ENCODE measurements around the gene GRIK4.

The GRIK4 gene

DNA sequence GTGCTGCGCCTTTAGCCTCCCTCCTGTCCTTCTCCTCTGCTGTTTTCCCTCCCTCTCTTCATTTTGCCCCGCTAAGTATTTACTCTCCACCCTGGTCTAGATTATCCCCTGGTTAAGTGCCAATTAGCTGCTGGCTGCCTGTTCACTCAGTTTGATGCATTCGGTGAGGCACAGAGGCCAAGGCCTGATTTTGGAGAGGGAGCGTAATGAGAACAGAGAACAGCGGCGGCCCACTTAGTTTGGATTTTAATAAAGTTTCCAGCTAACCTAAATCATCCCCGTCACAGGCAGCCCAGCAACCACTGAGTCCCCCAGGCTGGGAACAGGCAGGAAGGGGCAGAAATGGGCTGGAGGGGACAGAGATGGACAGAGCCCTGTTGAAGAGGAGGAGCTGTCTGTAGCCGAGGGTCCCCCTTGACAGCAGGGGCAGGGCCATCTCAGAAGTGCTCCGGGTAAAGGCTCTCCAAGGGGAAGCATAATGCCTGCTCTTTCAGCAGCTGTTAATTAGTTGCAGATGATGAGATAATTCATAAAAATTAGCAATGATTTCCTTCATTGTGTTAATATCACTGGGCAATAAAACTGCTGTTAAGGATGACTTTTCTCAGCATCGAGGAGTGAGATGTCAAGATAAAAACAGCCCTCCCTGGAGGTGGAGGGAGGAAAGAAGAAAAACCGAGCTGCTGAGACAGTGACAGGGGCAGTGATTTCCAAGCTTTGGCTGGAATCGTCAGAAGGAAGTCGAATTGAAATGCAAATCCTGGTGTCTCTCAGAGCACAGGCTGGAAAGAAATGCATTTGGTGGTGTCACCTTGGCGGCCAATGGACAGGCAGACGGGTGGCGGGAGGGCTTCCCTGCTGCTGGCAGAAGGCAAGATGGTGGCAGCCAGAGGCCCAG lies 170.1 kb downstream of the GRIK4 start:
- no peak for DNase-seq

GRCh38 chr11:120682332-120682649 lies 170.7 kb downstream of the GRIK4 start:
- no peak for DNase-seq

DNA sequence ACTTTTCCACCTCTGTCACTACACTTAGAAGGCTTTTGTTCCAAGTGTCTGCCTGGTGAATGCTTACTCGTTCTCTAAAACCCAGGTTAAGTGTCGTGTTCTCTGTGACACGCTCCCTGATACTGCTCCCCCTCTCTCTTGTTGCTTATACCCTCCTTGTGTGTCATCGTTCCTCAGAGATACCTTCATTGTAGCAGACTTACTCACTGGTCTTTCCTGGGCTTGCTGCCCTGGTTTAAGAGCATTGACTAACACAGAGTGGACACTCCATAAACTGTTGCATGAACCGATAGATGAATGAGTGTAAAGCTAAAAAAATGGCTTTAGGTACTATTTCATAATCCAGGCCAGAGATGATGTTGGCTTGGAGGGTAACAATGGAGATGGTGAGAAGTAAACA lies 171.3 kb downstream of the GRIK4 start:
- DNase-seq = no peak

GRCh38 chr11:120686516-120686915 lies 175.0 kb downstream of the GRIK4 start:
- DNase-seq = no peak

GRCh38 chr11:120688163-120688562 lies 176.6 kb downstream of the GRIK4 start:
- DNase-seq = no peak

- no peak for DNase-seq
Measured at GRCh38 chr11:120689596-120690275, 178.2 kb downstream of the GRIK4 start.

GRCh38 chr11:120690406-120690805 lies 178.9 kb downstream of the GRIK4 start:
- no peak for DNase-seq

DNA sequence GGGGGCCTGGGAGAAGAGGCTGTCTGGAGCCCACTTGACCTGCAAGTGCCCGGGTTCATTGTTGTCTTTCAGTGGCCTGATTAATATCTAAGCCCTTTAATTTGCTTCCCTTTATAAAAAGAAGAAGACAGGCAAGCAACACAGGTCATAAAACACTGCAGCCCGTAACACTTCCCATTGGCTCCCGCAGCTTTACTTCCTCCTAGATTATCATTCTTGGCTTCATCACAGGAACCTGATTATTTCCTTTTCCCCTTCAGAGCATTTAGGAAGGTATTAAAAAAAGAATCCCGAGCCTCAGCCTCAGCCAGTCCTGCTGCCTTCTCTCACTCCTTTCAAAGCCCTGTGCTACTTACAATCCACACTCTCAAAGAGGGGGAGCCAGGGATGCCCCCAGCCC lies 183.2 kb downstream of the GRIK4 start:
- DNase-seq = no peak

- no peak for DNase-seq
Measured at GRCh38 chr11:120695426-120695825, 183.9 kb downstream of the GRIK4 start.

- no peak for DNase-seq
Measured at GRCh38 chr11:120695939-120696338, 184.4 kb downstream of the GRIK4 start.

DNA sequence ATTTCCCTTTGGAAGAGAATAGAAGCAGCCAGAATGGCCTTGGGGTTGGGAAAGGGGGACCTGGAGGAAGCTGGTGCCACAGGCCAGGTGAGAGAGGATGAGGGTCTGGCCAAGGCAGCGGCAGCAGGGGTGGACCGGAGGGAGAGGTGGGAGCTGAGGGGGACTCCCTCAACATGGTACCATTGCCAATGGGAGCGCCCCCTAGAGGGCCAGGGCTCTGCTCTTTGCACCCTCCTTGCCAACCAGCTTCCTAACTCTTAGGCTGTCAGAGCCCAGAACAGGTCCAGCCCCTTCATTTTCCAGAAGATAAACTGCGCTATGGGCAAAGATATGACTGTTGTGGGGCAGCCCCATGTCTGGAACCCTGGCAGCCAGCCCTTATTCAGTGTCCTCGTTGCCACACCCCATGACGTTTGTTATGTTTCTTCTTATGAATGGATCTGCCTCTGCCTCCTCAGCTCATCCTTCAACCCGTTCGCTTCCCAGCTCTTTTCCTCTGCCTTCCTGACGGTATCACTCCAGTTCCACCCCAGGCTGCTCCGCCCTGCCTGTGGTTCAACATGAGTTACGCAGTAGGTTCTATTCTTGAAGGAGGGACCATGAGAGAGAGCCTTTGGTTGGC lies 185.2 kb downstream of the GRIK4 start:
- DNase-seq = no peak

DNA sequence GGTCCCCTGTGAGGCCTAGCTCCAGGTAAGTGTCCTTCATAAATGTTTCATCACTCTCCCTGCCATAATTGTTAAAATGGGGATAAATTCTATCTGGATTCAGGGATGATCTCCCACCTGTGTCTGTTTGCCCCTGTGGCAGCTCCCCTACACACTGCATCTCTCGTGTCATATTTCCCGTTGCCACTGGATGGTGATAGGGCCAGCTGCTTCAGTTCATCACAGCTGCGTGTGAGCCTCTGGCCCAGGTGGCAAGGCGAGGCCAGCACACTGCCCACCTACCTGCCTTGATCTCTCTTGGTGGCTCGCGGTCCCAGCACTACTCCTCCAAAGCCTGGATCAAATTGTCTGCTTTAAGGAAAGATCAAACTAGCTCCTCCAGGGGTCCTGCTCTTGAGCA lies 187.4 kb downstream of the GRIK4 start:
- no peak for DNase-seq

GRCh38 chr11:120702656-120703055 lies 191.1 kb downstream of the GRIK4 start:
- no peak for DNase-seq

DNA sequence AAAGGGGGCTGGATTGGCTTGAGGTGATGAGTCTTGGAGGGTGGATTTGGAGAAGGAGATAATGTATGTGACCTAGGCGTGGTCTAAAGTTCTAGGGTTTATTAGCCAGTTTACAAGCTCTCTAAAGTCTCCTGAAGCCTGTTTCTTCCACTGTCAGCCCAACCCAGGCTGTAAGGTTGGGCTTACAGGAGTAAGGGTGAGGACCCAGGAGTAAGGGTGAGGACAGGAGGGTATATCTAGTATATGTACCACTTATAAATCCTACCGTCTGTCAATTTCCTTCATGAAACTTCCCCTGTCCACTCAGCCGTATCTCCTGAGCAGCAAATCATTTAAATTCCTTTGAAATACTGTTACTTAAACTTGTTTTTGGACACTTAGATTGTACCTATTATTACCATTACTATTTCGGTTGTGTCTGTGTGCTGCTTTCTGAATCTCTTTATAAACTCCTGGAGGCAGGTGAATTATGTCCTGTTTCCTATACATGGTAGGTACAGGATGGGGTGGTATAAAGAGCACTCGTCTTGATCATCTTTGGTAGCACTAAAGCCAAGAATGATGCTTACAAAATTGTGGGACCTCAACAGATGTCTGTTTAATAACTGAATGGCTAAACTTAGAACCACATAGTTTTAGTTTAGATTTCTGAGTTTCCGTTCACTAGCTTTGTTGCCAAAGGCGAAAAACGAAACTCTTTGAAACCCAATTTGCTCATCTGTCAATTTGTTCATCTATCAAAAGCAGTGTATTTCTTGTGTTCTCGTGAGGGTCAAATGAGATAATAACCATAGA lies 192.0 kb downstream of the GRIK4 start:
- DNase-seq = no peak

DNA sequence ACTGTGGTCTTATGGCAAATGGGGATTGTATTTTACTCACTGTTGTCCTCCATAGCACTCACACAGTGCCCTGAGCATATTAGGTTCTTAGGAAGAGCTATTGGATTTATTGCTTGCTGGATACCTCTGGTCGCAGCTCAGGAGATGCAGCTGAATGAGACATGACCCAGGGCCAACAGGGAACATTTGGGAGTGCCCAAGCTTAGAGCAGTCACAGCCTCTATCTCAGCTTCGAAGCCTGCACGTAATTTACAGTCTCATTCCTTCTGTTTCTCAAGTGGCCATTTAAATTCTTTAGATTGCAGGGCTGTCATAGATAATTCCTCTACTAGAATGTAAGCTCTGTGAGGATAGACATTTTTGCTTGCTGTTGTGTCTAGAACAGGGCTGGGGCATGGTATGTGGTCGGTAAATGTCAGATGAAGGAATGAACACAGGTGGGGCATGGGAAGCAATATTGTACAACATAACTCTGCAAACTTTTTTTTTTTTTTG lies 192.8 kb downstream of the GRIK4 start:
- DNase-seq = no peak

GRCh38 chr11:120706257-120706656 lies 194.7 kb downstream of the GRIK4 start:
- DNase-seq = no peak

GRCh38 chr11:120707098-120707497 lies 195.6 kb downstream of the GRIK4 start:
- no peak for DNase-seq

DNA sequence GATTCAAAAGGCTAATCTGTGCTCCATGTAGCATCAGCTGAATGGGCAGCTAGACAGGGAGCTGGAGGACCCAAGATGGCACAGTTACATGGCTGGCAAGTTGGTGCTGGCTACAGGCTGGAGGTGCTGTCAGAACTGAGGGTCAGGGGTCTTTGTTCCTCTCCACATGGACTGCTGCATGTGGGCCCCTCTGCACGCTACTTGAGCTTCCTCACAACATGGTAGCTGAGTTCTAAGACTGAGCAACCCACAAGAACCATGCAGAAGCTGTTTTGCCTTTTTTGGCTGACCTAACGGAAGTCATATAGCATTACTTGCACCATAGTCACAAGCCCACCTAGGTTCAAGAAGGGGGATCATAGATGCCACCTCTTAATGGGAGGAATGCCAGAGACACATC lies 196.1 kb downstream of the GRIK4 start:
- no peak for DNase-seq

- no peak for DNase-seq
Measured at GRCh38 chr11:120708511-120709183, 197.1 kb downstream of the GRIK4 start.

DNA sequence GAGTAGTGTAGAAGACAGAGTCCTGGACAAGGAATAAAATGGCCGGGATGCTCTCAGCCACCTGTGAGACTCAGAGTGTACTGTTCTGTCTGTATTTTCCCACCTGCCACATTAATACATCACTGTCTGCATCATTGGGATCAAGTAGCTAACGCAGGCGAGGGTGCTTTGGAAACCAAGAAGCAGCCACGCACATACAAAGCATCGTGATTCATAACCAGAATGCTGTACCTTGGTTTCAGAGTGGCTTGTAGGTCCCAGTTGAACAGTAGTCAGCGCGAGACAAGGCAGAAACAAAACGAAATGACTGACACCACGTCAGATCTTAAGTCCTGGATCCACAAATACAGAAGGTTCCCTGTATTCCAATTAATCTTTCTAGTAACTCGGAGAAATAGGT lies 198.3 kb downstream of the GRIK4 start:
- no peak for DNase-seq

- DNase-seq = peak; percentile 69
Measured at GRCh38 chr11:120710354-120711131, 199.0 kb downstream of the GRIK4 start.
